Stimulated activated CD4-positive, alpha-beta T cell treated with anti-CD3 and anti-CD28 coated beads, Interleukin-2, amount 100 ng/mL, for 24 hours (primary cell): Measurements from ENCODE around the gene IGF1R.

Experiments used
- DNase-seq, 2 donors: peaks; one replicate each; pipeline ENCODE4 v3.0.0-alpha.2; 2020

IGF1R gene

DNA sequence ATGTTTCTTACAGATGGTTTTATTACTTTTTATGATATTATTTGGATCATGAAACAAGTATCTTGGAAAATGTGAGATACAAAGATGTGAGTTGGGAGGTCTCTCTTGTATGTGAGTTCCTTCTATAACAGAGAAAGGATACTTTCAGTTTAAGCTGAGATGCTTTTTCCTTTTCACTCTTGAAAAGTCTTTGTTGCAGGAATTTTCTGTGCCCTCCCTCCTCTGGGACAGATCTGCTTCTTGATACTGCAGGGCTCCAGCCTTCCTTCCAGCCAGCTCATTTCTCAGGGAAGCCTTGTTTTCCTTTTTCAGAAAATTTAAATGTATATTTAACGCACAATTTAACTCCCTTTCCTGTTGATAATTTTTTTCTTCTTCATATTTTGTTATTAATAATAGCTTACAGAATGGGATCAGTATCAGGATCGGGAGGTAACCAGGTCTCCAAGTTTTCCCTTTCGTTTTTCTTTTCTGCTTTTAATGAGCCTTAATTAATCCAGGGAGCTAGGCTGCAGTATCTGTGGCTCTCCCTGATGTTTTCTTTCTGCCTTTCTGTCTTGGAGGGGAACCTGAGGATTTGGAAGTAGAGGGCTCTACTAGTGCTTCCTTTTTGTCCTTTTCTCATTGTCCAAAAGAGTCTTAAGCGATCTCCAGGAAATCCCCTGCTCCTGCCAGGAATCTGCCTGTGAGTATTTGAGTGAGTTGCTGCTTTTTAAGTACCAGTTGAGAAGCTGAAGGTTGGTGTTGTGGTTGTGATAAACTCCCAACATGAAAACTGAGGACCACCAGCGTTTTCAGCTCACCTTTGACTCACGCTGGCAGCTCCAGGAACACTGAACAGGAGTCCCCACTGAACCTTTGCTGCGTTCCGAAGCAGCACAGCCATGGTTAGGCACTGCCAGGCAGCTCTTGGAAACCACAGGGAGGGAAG lies 105.7 kb downstream of the IGF1R start:
- no peak for DNase-seq

DNA sequence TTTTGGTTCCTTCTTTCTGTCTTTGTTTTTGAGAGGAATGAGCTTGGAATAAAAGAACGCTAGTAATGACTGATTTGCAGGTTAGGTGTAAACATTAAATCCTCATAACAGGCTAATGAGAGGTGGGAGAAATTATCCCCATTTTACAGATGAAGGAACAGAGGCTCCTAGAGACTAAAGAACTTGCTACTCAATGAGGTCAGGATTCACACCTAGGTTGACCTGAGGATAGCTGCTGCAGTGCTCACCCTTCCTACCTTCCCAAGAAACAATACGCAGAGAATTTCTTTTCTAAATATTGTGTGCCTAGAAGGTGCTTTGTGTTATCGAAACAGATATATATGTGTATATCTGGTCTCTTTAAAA lies 106.3 kb downstream of the IGF1R start:
- no peak for DNase-seq

DNA sequence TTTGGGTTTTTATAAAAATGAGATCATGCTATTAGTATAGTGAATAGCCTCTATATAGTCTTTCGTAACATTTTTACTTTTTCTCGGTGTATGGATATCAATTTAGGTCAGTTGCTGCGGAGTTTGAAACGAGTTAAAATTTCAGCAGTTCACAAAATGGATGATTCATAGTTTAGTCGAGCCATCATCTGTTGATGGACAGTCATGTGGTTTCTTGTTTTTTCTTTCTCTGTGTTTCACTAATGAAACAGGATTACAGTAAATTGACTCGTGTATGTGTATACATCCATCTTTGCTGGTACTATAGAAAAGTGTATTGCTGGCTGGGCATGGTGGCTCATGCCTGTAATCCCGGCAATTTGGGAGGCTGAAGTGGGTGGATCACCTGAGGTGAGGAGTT lies 106.8 kb downstream of the IGF1R start:
- DNase-seq: no peak

DNA sequence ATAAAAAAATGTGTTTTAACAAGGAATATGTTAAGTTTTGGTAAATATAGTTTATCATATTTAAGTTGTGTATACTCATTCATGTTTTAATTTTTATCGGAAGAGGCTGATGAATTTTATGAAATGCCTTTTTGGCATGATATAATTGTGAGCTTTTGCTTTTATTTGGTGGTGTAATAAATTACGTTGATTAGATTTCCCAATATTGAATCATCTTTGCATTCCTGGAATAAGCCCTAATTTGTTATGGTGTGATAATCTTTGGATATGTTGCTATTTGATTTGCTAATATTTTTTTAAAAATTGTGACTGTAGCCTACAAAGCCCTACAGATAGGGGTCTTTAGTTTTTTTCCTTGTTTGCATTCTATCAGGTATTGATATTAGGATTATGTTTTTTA lies 107.4 kb downstream of the IGF1R start:
- no peak for DNase-seq

DNA sequence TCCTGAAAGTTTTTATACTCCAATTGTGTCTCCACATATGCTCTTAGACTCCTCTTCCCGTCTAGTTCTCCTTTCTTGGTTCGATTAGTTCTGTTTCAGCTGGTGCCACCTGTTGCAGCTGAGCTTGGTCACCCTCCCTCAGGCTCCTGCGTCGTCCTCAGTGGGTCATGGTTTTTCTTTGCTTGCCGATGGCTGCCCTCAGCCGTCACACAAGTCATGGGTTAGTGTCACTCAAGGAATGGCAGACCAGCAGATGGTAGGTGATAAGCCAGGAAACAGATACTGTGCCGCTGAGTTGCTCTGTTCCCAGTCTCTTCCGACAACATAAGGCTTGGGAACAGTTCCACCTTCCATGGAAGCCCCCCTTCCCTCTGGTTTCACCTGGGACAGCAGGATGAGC lies 109.9 kb downstream of the IGF1R start:
- DNase-seq: no peak

DNA sequence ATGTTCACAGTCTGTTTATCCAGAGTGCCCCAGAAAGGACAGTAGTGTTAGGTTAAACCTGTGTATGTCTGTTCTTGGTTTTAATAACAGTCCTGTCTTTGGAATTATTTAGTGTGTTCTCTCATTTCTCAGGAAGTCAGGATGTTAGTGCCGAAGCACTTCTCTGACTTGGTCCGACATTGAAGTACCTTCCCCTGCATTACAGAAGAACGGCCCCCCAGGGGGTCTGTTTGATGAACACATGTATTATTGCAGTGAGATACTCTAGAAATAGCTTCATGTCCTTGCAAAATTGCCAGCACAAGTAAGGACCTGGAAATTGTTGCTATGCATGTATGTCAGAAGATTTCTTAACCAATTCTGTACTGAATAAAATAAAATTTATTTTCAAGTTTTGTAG lies 110.9 kb downstream of the IGF1R start:
- no peak for DNase-seq

DNA sequence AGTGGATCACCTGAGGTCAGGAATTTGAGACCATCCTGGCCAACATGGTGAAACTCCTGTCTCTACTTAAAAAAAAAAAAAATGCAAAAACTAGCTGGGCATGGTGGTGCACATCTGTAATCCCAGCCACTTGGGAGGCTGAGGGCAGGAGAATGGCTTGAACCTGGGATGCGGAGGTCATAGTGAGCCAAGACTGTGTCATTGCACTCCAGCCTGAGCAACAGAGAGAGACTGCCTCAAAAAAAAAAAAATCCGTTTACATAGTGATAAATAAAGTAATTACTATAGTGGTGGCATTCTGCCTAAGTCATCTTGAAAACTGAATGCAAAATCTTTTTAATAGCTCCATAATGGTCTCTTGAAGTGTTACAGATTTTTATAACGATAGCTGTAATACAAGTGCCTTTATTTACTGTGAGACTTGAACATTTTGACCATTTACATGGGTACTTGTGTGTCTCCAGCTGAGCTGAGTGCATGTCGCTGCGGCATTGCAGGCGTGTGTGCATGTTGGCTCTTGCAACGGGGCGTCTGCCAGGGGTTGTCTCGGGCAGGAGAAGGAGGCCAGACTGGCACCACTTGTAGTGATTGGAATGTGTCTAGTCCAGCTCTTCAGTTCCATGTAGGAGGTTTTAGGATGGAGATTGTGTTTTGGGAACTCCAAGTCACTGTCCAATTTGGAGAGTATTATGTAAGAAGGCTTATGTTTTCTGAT lies 111.9 kb downstream of the IGF1R start:
- DNase-seq: no peak

DNA sequence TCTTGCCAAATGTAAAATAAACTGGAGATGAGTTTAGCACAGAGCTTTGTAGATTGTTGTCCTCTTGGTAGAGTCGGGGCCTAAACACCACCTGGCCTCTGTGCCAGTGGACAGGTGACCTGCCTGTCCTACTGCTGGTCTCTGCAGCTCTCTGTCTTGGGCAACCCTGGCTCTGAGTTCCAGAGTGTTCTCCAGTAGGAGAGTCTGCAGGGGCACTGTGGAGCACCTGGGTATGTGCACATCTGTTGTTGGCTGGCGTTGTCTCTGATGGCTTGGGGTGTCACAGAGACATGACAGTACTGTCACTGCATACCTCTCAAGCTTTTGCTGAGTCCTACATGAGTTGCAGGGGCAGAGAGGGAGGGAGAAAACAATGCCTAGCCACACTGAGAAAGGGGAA lies 112.6 kb downstream of the IGF1R start:
- DNase-seq: no peak

DNA sequence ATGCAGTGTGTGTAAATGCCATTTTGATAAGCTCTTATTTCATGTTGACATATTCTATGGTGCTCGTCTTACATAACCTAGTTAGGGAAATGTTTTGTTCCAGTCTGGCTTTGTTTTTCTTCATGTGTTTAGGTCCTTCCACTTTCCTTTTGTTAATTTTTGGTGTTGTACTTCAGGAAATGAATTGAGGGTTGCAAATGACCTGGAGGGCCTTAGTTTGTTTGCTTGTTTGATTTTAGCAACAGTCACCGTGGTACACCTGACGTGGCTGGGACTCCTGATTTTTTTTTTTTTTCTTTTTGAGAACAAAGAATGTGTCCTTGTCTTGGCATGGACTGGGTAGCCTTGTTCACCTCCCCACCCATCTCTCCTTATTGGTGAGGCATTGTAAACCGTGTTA lies 114.8 kb downstream of the IGF1R start:
- no peak for DNase-seq

DNA sequence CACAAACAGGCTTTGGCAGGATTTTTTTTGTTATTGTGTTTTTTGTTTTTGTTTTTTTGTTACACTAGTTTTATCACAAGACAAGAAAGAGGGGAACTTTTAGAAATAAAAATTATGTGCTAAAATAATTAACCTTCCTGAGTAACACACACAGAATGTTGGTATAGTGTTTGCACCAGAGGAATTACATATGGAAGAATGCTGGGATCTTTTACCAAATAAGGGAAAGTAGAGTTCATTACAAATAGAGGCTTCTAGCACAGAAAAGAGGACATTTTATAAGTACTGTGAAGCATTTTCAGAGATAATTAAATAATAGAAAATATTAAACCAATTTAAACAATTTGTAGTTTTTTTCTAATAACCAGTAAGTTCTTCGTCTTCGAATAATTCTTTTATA lies 116.0 kb downstream of the IGF1R start:
- DNase-seq: no peak

DNA sequence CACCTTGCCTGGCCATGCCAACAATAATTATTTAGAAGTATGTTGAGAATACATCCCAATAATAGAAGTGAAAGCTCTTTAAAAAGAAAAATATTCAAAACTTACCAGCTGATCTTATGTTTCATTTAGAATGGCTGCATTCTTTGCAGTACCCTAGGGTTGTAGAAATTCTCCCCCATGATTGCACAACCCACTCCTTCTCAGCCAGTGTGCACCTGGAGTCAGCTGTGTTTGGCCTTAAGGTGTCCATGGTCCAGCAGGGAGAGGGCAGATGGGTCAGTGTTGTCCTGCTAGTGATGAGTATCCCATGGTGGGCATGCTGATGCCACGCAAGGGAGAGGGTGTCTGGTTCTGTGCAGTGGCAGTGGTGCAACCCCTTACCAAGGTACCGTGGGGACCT lies 117.3 kb downstream of the IGF1R start:
- DNase-seq: no peak

DNA sequence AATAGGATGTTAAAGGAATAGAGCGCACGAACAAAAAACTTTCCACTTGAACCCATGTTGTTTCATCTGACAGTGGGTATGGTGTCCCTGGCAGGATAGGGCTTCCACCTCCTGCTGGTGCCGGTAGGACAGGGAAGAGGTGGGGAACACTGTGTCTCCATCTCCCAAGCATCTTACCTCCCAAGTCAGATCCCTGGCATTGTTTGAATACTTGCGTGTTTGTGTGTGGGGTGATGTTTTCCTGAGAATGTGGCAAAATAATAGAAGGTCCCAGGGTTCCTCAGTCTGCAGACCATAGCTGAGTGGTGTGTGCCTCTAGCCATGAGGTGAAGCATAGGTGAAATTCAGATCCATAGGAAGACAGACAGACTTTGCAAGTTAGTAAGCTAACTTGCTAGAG lies 119.4 kb downstream of the IGF1R start:
- DNase-seq: no peak

DNA sequence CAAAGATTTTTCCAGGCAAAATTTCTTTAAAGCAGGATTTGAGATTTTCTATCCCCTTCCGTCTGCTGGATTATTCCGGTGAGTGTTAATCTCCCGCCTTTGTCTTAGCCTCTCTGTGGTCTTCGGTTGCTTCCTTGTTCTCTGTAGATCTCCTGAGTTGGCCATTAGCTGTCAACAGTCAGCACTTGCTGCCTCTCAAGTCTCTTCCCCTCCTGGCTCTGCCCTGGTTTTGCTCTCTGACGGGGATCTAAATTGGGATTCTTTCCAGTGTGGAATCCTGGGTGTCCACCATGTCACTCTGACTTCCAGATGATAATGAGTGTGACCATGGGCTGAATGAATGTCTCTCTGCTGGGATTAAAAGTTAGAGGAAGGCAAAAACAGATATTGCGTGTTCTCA lies 121.5 kb downstream of the IGF1R start:
- no peak for DNase-seq

DNA sequence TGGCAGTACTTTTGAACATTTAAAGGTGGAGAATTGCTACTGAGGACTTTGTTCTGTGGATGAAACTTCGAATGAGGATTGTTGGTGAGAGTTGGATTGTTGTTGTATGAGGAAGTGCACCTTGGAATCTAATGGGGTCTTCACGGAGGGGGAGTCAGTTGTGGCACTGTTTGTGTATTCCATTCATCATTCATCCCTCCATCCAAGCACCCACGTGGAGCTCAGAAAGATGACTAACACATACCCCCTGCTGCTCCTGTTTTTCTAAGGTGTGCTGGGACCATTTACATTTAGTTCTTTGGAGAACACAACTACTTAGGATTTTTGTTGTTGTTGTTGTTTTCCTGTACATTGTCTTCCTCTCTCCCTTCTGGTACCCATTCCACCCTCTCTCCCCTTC lies 122.6 kb downstream of the IGF1R start:
- DNase-seq: no peak

DNA sequence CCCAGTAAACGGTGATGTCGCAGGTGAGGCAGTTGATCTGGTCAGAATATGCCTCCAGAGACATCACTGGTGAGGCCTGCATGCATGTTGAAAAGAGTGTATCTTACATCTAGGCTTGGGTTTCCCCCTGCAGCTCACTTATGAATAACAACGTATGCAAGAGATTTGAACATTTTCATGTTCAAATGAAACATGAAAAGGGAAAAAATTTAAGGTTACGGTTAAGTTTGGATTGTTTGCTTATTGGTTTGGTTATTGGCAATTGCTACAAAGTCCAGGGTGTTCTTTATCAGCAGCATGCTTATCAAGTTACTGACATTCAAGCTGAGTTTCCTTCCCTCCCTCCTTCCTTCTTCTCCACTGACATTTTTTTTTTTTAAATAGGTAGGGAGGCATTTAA lies 123.2 kb downstream of the IGF1R start:
- no peak for DNase-seq

DNA sequence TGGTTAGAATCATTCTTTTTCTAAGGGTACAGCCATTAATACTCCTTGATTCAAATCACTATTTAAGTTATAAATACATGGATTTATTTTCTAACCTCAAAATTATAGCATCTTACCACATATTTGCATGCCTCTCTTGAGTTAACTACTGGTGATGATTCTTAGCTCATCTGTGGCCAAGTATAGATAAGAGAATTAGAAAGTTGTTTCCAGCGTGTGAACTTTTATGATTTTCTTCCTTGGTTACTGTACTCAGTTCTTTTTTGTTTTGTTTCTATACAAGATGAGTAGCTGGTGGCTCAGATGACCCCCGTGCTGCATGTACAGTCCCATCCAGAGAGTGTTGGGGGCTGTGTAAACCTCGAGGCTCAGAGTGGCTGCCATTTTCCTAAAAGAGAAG lies 124.6 kb downstream of the IGF1R start:
- DNase-seq: no peak

DNA sequence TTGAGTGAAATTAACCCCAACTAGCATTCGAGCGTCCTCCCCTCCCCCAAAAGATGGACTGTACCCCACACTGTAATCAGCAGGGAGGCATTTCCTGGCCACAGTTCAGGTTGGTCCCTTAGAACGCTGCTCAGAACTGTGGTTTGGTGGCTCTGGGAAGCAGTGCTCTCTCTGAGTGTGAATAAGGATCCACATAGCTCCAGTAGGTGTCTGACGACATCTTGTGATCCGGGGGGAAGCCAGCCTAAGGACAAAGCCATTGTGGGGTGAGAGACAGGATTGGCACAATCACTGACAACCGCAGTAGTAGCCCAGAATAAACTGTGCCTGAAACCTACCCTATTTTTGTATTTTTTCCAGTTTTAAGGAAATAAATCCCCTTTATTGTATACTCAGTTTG lies 125.3 kb downstream of the IGF1R start:
- DNase-seq: no peak

DNA sequence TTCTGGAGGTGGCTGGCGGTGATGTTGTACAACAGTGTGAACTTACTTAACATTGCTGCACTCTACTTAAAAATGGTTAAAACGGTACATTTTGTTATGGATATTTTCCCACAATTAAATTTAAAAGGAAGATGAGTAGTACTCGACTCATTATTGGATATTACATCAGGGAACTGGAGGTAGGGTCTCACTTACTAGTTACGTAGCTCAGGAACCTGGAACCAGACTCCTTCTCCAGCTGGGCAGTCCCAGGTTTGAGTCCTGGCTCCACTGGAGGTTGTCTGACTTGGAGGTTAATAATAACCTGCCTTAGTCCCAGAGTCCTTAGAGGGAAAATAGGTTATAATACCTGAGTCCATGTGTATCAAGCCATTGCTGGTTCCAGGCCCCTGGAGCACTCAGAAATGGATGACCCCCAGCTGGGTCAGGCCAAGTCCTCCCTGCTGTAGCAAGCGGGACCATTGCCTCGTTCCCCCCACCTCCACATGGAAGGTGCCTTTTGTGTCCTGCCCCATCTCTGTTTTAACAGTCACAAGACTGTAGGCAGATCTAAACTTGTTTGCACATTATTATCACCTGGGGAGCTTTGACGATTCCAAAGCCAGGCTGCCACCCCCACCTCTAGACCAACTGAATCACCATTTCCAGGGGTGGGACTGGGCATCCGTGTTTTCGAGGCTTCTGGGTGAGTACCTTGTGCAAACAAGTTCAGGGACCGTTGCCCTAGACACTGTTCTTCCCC lies 126.6 kb downstream of the IGF1R start:
- no peak for DNase-seq

DNA sequence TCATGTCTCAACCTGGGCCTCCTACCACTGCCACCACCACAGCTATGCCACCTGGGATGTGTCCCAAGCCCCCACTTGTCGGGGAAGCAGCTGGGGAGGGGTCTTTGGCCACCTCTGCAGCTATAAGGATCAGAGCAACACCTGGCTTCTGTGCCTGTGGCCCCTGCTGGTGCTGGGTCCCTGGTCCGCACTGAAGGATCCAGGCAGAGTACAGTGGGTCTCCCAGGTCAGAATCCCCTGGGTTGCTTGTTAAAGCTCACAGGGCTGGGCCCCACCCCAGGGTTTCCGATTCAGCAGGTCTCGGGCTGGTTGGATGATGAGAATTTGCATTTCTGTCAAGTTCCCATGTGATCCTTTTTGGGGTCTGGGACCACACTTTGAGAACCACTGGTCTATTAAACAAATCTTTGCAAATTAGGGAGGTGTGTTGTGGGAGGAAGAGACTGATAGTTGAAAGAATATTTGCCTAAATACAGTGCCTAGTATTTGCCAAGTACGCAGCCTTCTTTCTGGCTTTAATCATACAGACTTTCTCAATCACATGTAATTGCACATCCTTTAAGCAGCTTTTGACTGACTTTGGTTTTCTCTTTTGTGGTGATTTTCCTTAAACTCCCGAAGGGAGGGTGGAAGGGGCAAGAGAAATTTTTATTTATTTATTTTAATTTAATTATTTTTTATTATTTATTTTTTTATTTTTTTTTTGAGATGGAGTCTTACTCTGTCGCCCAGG lies 127.3 kb downstream of the IGF1R start:
- no peak for DNase-seq

DNA sequence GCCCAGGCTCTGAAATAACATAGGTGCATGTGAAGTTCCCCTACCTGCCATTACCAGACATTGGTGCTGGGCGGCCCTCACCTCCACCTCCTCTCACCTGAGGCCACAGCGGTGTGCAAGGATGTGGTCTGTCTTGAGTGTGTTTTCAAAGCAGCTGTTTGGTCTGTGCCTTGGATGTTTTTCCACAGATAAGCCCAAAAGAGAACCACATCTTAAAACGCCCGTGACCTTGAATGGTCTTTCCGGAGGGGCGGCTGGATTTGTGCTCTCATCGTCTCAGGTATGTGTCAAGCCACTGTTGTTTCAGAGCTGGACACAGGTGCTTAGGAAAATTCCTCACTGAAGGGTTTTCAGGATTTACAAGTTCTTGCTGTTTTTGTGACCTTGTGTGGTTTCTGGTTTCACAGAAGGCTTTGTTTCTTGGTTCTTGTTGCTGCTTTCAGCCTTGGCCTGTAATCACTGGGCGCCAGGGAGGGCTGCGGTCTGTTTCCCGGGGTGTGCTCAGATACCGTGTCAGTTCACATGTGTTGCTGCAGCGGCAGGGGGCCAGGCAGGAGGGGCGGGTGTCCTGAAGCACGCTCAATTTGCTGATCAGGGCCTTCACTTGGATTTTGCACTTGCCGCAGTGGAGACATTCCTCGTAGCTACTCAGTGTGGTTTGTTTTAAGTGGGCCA lies 128.4 kb downstream of the IGF1R start:
- peak in 1 of 2 donors; percentile 38 for DNase-seq

DNA sequence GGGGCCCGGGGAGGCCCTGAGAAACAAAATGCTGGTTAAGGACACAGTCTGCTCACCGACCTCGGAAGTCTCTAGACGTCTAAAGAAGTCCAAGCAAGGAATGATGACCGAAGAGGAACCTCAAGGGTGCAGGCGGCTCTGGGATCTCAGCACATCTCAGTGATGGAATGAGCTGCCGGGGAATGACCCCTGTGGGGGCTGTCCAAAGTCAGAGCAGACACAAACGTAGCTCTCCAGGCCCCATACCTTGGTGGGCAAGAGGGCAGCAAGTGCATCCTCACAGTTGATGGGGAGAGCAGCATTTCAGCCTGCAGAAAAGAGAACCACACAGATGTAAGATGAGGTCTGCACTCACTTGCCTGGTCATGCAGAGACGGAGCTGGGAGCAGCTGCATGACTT lies 129.1 kb downstream of the IGF1R start:
- DNase-seq: no peak

DNA sequence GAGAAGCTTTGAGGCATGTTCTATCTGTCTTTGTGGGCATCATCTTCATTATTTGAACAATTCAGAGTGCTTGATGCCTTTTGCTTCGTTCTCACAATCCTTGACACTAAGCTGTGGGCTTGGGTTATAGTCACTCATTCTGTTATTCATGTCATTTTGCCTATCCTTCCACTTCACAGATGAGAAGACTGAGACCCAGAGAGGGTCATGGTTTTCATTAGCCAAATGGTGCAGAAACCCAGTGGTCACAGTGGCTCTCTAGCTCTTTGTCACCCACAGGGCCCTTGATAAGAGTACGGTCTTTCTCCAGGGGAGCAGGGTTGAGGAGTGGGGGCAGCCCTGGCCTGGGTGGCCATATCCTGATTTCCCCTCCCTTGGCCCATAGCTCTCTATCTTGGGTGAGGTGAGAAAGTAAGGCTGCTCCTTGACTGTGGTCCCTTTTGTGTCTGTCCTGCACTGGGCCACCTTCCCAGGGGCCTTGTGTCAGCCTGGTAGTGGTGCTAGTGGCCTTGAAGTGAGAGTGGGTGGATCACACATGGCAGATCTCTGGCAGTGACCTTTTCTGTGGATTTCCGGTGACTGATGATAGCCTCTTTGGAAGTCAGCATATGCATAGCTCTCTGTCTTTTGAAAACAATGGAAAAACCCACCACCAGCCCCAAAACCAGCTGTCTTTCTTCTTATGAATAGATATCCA lies 130.1 kb downstream of the IGF1R start:
- no peak for DNase-seq
